GM12891 (cell line): ENCODE results near the gene DENND1A.

Source experiments
- POLR2AphosphoS5 ChIP-seq: IDR thresholded peaks from 2 replicates; pipeline ENCODE4 v1.6.1; 2011; ENCODE audit warnings: low read depth, low read length, control low read depth
- TAF1 ChIP-seq: IDR thresholded peaks from 2 replicates; pipeline ENCODE4 v1.6.1; 2011; ENCODE audit warnings: low read depth, low read length, control low read depth

DNA sequence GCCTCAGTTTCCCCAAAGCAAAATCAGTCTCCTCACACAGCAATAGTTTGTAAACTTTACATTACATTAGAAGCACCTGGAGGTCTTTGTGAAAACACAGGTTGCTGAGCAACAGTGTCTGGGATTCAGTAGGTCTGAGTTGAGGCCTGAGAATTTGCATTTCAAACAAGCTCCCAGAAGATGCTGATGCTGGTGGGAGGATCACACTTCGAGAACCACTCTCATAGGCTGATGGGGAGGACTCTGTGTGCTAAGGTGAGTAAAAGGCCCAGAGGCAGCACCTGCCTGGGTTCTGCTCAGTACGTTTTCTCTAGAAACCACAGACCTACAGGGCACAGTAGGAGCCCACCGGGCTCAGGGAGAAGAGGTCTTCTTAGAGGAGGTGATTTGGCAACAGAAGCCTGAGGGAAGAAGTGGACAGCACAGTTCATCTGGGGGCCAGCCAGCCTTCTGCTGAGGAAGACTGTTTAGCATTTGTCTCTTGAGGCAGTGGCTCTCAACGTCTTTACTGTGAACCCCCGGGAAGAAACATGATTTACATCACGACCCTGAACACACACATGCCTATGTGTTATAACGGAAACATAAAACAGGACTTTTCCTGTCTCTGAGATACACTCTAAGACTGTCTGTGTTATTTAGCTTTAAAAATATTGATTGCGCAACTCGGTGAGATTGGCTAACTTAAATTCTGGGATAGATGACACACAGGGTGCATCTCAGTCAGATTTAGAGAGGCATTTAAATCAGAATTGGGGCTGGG is 24.8 kb upstream of the DENND1A start:
- no peak for TF ChIP-seq TAF1
- TF ChIP-seq POLR2AphosphoS5: no peak
